Loucy (cell line): ENCODE measurements around the gene BTK.

ENCODE experiments used
- H2AFZ ChIP-seq: fragments of 200-600 bp; sonication (generic); 2 replicates; pipeline ENCODE4 v1.6.0; 2016; ENCODE audit warnings: antibody characterized with exemption, mild to moderate bottlenecking, low read length, moderate library complexity
- H3F3A ChIP-seq: fragments of 200-600 bp; 2 replicates; pipeline ENCODE4 v1.6.0; 2016; ENCODE audit warnings: antibody characterized with exemption, low read depth, mild to moderate bottlenecking
- H3K27me3 ChIP-seq: fragments of 200-600 bp; sonication (generic); 2 replicates; pipeline ENCODE4 v1.6.1; 2014; ENCODE audit warnings: low read length, mild to moderate bottlenecking; ENCODE audit not compliant: insufficient read depth, poor library complexity, severe bottlenecking
- H3K36me3 ChIP-seq: fragments of 200-600 bp; sonication (generic); 2 replicates; pipeline ENCODE4 v1.6.1; 2016; ENCODE audit warnings: low read length; ENCODE audit not compliant: insufficient read depth
- H3K4me1 ChIP-seq: fragments of 200-600 bp; sonication (generic); 2 replicates; pipeline ENCODE4 v1.5.1; 2014; ENCODE audit warnings: low read length, mild to moderate bottlenecking; ENCODE audit not compliant: insufficient read depth, poor library complexity, severe bottlenecking
- H3K4me2 ChIP-seq: fragments of 200-600 bp; sonication (generic); 2 replicates; pipeline ENCODE4 v1.6.0; 2014; ENCODE audit warnings: antibody characterized with exemption, low read length, low read depth, mild to moderate bottlenecking; ENCODE audit not compliant: poor library complexity, severe bottlenecking
- H3K4me3 ChIP-seq: fragments of 200-600 bp; sonication (generic); 2 replicates; pipeline ENCODE4 v1.5.1; 2014; ENCODE audit warnings: low read length, mild to moderate bottlenecking, mixed read lengths; ENCODE audit not compliant: poor library complexity, severe bottlenecking
- H3K79me2 ChIP-seq: fragments of 200-600 bp; sonication (generic); 2 replicates; pipeline ENCODE4 v1.6.1; 2014; ENCODE audit warnings: low read length; ENCODE audit not compliant: insufficient read depth
- H3K9ac ChIP-seq: fragments of 200-600 bp; sonication (generic); 2 replicates; pipeline ENCODE4 v1.6.0; 2014; ENCODE audit warnings: mild to moderate bottlenecking, low read depth, low read length, moderate library complexity; ENCODE audit not compliant: poor library complexity, severe bottlenecking
- H3K9me2 ChIP-seq: fragments of 200-600 bp; sonication (generic); replicated peaks from 2 replicates; pipeline ENCODE4 v1.6.1; 2016; ENCODE audit warnings: low read depth, low read length, mixed read lengths
- H3K9me3 ChIP-seq: fragments of 200-600 bp; sonication (generic); 2 replicates; pipeline ENCODE4 v1.6.1; 2014; ENCODE audit warnings: mild to moderate bottlenecking, antibody characterized with exemption, low read length, low read depth; ENCODE audit not compliant: insufficient read depth
- H4K20me1 ChIP-seq: fragments of 200-600 bp; sonication (generic); 2 replicates; pipeline ENCODE4 v1.6.0; 2014; ENCODE audit warnings: antibody characterized with exemption, low read length, mild to moderate bottlenecking; ENCODE audit not compliant: insufficient read depth, poor library complexity, severe bottlenecking
- EZH2phosphoT487 ChIP-seq: fragments of 200-600 bp; IDR thresholded peaks from 2 replicates; pipeline ENCODE4 v1.6.1; 2018; ENCODE audit warnings: antibody characterized with exemption, mild to moderate bottlenecking, moderate library complexity, borderline replicate concordance
- TF ChIP-seq, protein P1 (sequence below): fragments of 200-600 bp; sonication (generic); conservative IDR thresholded peaks from 2 replicates; pipeline ENCODE4 v1.5.1; 2014; ENCODE audit warnings: mild to moderate bottlenecking, antibody characterized with exemption, low read length

Gene BTK

DNA sequence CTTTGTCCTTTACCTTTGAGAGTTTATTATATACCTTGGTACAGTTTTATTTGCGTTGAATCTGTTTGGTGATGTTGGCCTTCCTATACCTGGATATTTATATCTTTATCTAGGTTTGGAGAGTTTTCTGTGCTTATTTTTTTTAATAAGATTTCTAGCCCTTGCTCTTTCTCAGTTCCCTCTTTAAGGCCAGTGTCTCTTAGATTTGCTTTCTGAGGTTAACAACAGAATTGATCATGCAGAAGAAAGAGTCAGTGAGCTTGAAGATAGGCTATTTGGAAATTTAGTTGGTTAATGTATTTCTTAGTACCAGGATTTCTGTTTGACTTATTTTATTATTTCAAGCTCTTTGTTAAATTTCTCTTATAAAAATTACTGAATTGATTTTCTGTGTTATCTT lies 82.2 kb downstream of the BTK start:
- no peaks in the 10 kb centered on the region for H3K79me2 ChIP-seq
- H3K27me3 ChIP-seq, result no peaks in the 10 kb centered on the region
- H3K9ac ChIP-seq, result no peak overlapping the region
- H3K4me1 ChIP-seq, result no peaks in the 10 kb centered on the region
- no peaks in the 10 kb centered on the region for H3F3A ChIP-seq
- no peak overlapping the region for H3K4me3 ChIP-seq
- no peak overlapping the region for H3K4me2 ChIP-seq
- TF ChIP-seq EZH2phosphoT487, result no peak
- TF ChIP-seq, protein P1, sequence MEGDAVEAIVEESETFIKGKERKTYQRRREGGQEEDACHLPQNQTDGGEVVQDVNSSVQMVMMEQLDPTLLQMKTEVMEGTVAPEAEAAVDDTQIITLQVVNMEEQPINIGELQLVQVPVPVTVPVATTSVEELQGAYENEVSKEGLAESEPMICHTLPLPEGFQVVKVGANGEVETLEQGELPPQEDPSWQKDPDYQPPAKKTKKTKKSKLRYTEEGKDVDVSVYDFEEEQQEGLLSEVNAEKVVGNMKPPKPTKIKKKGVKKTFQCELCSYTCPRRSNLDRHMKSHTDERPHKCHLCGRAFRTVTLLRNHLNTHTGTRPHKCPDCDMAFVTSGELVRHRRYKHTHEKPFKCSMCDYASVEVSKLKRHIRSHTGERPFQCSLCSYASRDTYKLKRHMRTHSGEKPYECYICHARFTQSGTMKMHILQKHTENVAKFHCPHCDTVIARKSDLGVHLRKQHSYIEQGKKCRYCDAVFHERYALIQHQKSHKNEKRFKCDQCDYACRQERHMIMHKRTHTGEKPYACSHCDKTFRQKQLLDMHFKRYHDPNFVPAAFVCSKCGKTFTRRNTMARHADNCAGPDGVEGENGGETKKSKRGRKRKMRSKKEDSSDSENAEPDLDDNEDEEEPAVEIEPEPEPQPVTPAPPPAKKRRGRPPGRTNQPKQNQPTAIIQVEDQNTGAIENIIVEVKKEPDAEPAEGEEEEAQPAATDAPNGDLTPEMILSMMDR, result no peak
- no peaks in the 10 kb centered on the region for H4K20me1 ChIP-seq
- no peak overlapping the region for H2AFZ ChIP-seq
- no peaks in the 10 kb centered on the region for H3K36me3 ChIP-seq
- H3K9me2 ChIP-seq, result no peaks in the 10 kb centered on the region
- H3K9me3 ChIP-seq, result no peaks in the 10 kb centered on the region
